ENCODE measurements around the gene ACP3. TPM values are rescaled to one million over a fixed set of nuclear protein-coding genes. Genes with fewer than 3 reads are reported as not detected.
"Not testable (repeated sequence)": the region's sequence is repeated elsewhere in the genome, so short reads cannot be mapped to it uniquely, and the experiment has no call there.

ACP3 gene
- total RNA-seq, 1 donor, result 0.63 TPM

DNA sequence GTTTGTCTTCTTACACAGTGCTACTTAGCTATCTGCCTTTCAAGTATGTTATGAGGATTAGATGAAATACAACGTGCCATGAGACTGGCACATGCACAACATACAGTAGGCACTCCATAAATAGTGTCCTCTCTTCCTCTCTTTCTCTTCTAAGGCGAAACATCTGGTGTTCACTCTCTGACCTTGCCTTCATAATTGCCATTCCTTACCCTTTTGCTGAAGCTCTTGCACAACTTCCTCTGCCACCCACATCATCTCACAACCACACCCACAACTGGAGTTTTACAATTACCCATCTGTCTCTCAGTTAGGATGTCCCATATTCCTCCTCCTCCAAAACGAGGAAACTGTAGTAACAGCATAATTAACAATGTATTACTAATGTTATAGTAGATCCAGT, 26.4 kb upstream of the ACP3 start:
- TF ChIP-seq, protein P1, sequence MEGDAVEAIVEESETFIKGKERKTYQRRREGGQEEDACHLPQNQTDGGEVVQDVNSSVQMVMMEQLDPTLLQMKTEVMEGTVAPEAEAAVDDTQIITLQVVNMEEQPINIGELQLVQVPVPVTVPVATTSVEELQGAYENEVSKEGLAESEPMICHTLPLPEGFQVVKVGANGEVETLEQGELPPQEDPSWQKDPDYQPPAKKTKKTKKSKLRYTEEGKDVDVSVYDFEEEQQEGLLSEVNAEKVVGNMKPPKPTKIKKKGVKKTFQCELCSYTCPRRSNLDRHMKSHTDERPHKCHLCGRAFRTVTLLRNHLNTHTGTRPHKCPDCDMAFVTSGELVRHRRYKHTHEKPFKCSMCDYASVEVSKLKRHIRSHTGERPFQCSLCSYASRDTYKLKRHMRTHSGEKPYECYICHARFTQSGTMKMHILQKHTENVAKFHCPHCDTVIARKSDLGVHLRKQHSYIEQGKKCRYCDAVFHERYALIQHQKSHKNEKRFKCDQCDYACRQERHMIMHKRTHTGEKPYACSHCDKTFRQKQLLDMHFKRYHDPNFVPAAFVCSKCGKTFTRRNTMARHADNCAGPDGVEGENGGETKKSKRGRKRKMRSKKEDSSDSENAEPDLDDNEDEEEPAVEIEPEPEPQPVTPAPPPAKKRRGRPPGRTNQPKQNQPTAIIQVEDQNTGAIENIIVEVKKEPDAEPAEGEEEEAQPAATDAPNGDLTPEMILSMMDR (IDR thresholded peaks at IDR 0.05; ENCODE audit: insufficient read depth, low read length), result no peak
- no peak overlapping the region for H3K4me3 ChIP-seq (ENCODE audit: low read depth, low read length)
- DNase-seq (ENCODE audit: low read depth), result peak; percentile 40

DNA sequence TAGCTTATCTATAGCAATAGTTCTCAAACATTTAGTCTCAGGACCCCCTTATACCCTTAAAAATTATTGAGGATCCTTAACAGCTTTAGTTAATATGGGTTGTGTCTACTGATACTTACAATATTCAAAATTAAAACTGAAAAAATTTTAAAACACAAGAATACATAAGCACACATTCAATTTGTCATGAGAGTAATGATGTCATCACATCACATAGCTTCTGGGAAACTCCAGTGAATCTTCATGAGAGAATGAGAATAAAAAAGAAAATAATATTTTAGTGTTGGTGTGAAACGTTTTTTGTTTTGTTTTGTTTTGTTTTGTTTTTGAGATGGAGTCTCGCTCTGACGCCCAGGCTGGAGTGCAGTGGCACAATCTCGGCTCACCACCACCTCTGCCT, 25.2 kb upstream of the ACP3 start:
- no peak overlapping the region for H3K4me3 ChIP-seq (ENCODE audit: low read depth, low read length)
- no peak for DNase-seq (ENCODE audit: low read depth)
- TF ChIP-seq, protein P1 (IDR thresholded peaks at IDR 0.05; ENCODE audit: insufficient read depth, low read length), result no peak

DNA sequence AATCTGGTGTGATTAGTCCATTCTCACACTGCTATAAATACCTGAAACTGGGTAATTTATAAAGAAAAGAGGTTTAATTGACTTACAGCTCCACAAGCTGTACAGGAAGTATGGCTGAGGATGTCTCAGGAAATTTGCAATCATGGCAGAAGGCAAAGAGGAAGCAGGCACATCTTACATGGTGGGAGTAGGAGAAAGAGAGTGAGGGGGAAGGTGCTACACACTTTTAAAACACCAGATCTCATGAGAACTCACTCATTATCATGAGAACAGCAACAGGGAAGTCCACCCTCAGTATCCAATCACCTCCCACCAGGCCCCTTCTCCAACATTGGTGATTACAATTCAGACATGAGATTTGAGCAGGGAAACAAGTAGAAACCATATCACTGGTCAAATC, 24.0 kb upstream of the ACP3 start:
- H3K4me3 ChIP-seq (ENCODE audit: low read depth, low read length), result no peak overlapping the region

DNA sequence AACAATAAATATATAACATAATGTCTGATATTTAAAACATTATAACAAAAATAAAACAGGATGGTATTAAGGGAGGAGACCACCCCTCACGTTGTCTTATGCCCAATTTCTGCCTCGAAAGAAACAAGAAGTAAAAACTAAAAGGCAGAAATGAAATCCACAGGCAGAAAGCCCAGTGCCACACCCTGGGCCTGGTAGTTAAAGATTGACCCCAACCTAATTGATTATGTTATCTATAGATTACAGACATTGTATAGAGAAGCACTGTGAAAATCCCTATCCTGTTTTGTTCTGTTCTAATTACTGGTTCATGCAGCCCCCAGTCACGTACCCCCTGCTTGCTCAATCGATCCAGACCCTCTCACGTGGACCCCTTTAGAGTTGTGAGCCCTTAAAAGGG, 22.3 kb upstream of the ACP3 start:
- TF ChIP-seq, protein P1 (IDR thresholded peaks at IDR 0.05; ENCODE audit: insufficient read depth, low read length), result no peak
- no peak overlapping the region for H3K4me3 ChIP-seq (ENCODE audit: low read depth, low read length)
- no peak for DNase-seq (ENCODE audit: low read depth)

More for the DNA sequence above, 24.0 kb upstream of the ACP3 start:
- DNase-seq (ENCODE audit: low read depth), result no peak
- TF ChIP-seq, protein P1 (IDR thresholded peaks at IDR 0.05; ENCODE audit: insufficient read depth, low read length), result no peak

DNA sequence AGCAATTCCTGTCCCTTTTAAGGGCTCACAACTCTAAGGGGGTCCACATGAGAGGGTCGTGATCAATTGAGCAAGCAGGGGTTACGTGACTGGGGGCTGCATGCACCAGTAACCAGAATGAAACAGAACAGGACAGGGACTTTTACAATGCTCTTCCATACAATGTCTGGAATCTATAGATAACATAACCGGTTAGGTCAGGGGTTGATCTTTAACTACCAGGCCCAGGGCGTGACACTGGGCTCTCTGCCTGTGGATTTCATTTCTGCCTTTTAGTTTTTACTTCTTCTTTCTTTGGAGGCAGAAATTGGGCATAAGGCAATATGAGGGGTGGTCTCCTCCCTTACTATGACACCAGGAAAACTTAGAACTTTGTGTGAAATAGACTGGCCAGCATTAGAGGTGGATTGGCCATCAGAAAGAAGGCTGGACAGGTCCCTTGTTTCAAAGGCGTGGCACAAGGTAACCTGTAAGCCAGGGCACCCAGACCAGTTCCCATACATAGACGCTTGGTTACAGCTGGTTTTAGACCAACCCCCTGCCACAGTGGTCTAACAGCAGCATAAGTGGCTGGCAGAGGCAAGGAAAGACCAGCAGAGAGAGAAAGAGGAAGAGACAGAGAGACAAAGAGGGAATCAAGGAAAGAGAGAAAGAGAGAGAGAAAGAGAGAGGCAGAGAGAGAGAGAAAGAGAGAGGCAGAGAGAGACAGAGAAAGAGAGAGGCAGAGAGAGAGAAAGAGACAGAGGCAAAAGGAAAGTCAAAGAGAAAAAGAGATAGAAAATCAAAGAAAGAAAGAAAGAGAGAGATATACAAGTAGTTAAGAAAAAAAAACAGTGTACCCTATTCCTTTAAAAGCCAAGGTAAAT, 13.6 kb upstream of the ACP3 start:
- H3K4me3 ChIP-seq (ENCODE audit: low read depth, low read length); DNase-seq (ENCODE audit: low read depth): not testable (repeated sequence)

DNA sequence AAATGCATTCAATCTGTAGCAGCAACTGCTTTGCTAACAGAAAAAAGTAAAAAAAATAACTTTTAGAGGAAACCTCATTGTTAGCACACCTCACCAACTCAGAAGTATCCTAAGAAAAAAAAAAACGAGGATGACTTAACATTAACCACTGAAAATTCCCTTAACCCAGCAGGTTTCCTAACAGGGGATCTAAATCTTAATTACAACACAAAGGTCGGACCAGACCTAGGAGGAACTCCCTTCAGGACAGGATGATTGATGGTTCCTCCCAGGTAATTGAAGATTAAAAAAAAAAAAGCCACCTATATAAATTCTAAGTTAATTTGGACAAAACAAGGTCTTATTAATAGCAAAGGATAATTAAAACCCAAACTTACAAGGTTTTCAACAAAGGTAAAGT, 12.9 kb upstream of the ACP3 start:
- not testable (repeated sequence) for DNase-seq (ENCODE audit: low read depth); H3K4me3 ChIP-seq (ENCODE audit: low read depth, low read length)

DNA sequence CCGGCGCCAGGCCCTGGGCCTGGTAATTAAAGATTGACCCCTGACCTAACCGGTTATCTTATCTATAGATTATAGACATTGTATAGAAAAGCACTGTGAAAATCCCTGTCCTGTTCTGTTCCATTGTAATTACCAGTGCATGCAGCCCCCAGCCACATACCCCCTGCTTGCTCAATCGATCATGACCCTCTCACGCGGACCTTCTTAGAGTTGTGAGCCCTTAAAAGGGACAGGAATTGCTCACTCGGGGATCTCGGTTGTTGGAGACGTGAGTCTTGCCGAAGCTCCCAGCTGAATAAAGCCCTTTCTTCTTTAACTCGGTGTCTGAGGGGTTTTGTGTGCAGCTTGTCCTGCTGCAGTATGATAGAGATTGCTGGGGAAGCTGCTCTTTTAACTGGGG, 7.2 kb upstream of the ACP3 start:
- H3K4me3 ChIP-seq (ENCODE audit: low read depth, low read length); DNase-seq (ENCODE audit: low read depth): not testable (repeated sequence)

DNA sequence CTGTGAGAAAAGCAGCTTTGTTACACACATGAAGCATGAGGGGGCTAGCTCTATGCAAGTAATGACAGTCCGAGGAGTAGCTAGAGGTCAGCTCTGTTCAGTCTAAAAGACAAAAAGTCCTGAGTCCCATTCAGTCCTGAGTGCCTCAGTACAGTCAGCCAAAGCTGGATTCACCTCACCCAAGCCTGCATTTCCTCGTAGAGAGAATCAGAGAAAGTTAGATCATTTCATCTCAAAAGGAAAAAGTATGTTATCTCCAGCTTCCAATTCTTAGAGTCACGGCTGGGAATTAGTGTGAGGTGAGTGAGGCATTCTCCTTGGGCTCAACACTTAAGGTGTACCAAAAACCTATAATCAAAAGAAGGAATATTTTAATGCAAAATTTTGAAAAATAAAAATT, 5.9 kb upstream of the ACP3 start:
- no peak for DNase-seq (ENCODE audit: low read depth)
- TF ChIP-seq, protein P1 (IDR thresholded peaks at IDR 0.05; ENCODE audit: insufficient read depth, low read length), result no peak
- no peak overlapping the region for H3K4me3 ChIP-seq (ENCODE audit: low read depth, low read length)

All from fibroblast of the aortic adventitia (primary cell).